AG04449 (cell line): ENCODE measurements around the gene LRP1.

Source experiments
- CTCF ChIA-PET: fragments of 350-600 bp; formaldehyde crosslinking; extraction: SDS; loops from one replicate; lab custom pipeline; 2021; ENCODE audit warnings: antibody characterized with exemption; lab: Yijun Ruan, JAX
- POLR2A ChIA-PET: fragments of 400-600, 350-600 bp; formaldehyde crosslinking; extraction: SDS; loops from one replicate; lab custom pipeline; 2020; ENCODE audit warnings: antibody characterized with exemption, inconsistent platforms; lab: Yijun Ruan, JAX
- DNase-seq: peaks from one replicate; pipeline ENCODE4 v3.0.0-alpha.2; 2010; ENCODE audit warnings: low read depth, low spot score
- H3K4me3 ChIP-seq: 2 replicates; pipeline ENCODE4 v1.5.1; 2011; ENCODE audit warnings: low read depth, mild to moderate bottlenecking, control low read depth, low read length
- CTCF ChIP-seq: IDR thresholded peaks from one replicate; pipeline ENCODE4 v1.5.1; 2011; ENCODE audit warnings: mild to moderate bottlenecking, moderate library complexity, low read length, control low read depth, inconsistent platforms; ENCODE audit not compliant: insufficient read depth; ENCODE audit errors: missing control alignments

The LRP1 gene

GRCh38 chr12:57235017-57235727 is 106.9 kb downstream of the LRP1 start:
- no peak for TF ChIP-seq CTCF
- no peak for DNase-seq
- POLR2A ChIA-PET = no interaction called here
- CTCF ChIA-PET = interaction anchor here (0.9 to 13.5 kb wide), 3 partner anchors 12 to 217 kb away, joined by 3 to 393 read pairs (median 3); no protein-coding TSS in a partner anchor
- H3K4me3 ChIP-seq = no peak overlapping the region

- no peak overlapping the region for H3K4me3 ChIP-seq
- no peak for DNase-seq
- POLR2A ChIA-PET = no interaction called here
- TF ChIP-seq CTCF = no peak
- CTCF ChIA-PET = interaction anchor here (0.9 to 13.5 kb wide), 2 partner anchors 12 to 25 kb away, joined by 3 to 393 read pairs; no protein-coding TSS in a partner anchor
These were observed 107.4 kb downstream of the LRP1 start for GRCh38 chr12:57235728-57236131.

GRCh38 chr12:57236201-57236924 is 108.1 kb downstream of the LRP1 start:
- DNase-seq = no peak
- POLR2A ChIA-PET = interaction anchor here (0.7 kb wide), 1 partner anchor 213 kb away, joined by 3 read pairs; no protein-coding TSS in a partner anchor
- TF ChIP-seq CTCF = no peak
- CTCF ChIA-PET = interaction anchor here (0.9 to 38.5 kb wide), 6 partner anchors 9 to 221 kb away, joined by 3 to 880 read pairs (median 212); partner anchors contain the start of genes GLI1, INHBE, NXPH4 and SHMT2
- H3K4me3 ChIP-seq = no peak overlapping the region

GRCh38 chr12:57236925-57237595 is 108.8 kb downstream of the LRP1 start:
- ChIA-PET CTCF (interaction anchor here (1.2 to 38.5 kb wide), 8 partner anchors 10 to 220 kb away, joined by 3 to 880 read pairs (median 84); partner anchors contain the start of genes GLI1, INHBE, NXPH4 and SHMT2), POLR2A (interaction anchor here (0.7 to 4.6 kb wide), 5 partner anchors 7 to 212 kb away, joined by 3 to 74 read pairs (median 4); partner anchors contain the start of gene SHMT2)
- TF ChIP-seq CTCF = no peak
- H3K4me3 ChIP-seq = no peak overlapping the region
- no peak for DNase-seq

GRCh38 chr12:57237596-57237931 is 109.3 kb downstream of the LRP1 start:
- TF ChIP-seq CTCF = no peak
- ChIA-PET POLR2A (interaction anchor here (1.2 to 4.6 kb wide), 4 partner anchors 7 to 24 kb away, joined by 3 to 74 read pairs (median 4); partner anchors contain the start of gene SHMT2), CTCF (interaction anchor here (0.9 to 38.5 kb wide), 9 partner anchors 10 to 220 kb away, joined by 3 to 880 read pairs (median 32); partner anchors contain the start of genes GLI1, INHBE, NXPH4 and SHMT2)
- no peak for DNase-seq
- H3K4me3 ChIP-seq = no peak overlapping the region
